ENCODE measurements around the gene LRP6.

GRCh38 chr12:12191008-12191407 lies 75.8 kb downstream of the LRP6 start:
- TF ChIP-seq HNF4A (conservative IDR thresholded peaks at IDR 0.05) (no peak), ZBTB33 (IDR thresholded peaks at IDR 0.05) (no peak), YY1 (IDR thresholded peaks at IDR 0.05) (no peak), ATF3 (IDR thresholded peaks at IDR 0.05) (no peak)
